Osteocyte (in vitro differentiated cells): Measurements from ENCODE around the gene ATP8A2. TPM values are rescaled to one million over a fixed set of nuclear protein-coding genes. Genes with fewer than 3 reads are reported as not detected.

Experiments
- DNase-seq: peaks from one replicate; pipeline ENCODE4 v3.0.0; 2021; ENCODE audit warnings: mixed read lengths; ENCODE audit not compliant: unreplicated experiment; ENCODE audit errors: extremely low spot score
- H3K27ac Mint-ChIP-seq: one replicate; pipeline ENCODE4 v1.8.0; 2021; ENCODE audit warnings: mild to moderate bottlenecking, mixed read lengths; ENCODE audit not compliant: unreplicated experiment
- H3K27me3 Mint-ChIP-seq: one replicate; pipeline ENCODE4 v1.8.0; 2021; ENCODE audit warnings: mixed read lengths; ENCODE audit not compliant: unreplicated experiment
- H3K36me3 Mint-ChIP-seq: one replicate; pipeline ENCODE4 v1.8.0; 2021; ENCODE audit warnings: mixed read lengths; ENCODE audit not compliant: unreplicated experiment
- H3K4me1 Mint-ChIP-seq: one replicate; pipeline ENCODE4 v1.8.0; 2021; ENCODE audit warnings: mixed read lengths; ENCODE audit not compliant: unreplicated experiment
- H3K4me3 Mint-ChIP-seq: one replicate; pipeline ENCODE4 v1.8.0; 2021; ENCODE audit warnings: mild to moderate bottlenecking, moderate library complexity, mixed read lengths; ENCODE audit not compliant: unreplicated experiment
- H3K9me3 Mint-ChIP-seq: one replicate; pipeline ENCODE4 v1.8.0; 2021; ENCODE audit warnings: mixed read lengths; ENCODE audit not compliant: unreplicated experiment
- CTCF ChIP-seq: fragments of 200-600 bp; sonication (generic); IDR thresholded peaks from 2 replicates; pipeline ENCODE4 v1.5.0; 2021; ENCODE audit warnings: antibody characterized with exemption, mild to moderate bottlenecking, moderate library complexity
- total RNA-seq: library from RNA; stranded (reverse); gene quantifications from 2 replicates; pipeline ENCODE4 v1.2.1, GENCODE V29; 2021

ATP8A2 gene
- total RNA-seq, 1 donor from 2014 or later: 1.1 TPM

- Mint-ChIP-seq H3K4me3 (no peak overlapping the region), H3K36me3 (no peaks in the 10 kb centered on the region), H3K27ac (peak overlapping the region; percentile 85), H3K4me1 (peaks cover 25% of the 10 kb centered on the region), H3K27me3 (no peaks in the 10 kb centered on the region), H3K9me3 (no peaks in the 10 kb centered on the region)
- TF ChIP-seq CTCF: no peak
- DNase-seq: no peak
Observed at GRCh38 chr13:25753976-25754375, 382.2 kb downstream of the ATP8A2 start.

GRCh38 chr13:25756251-25756650 lies 384.5 kb downstream of the ATP8A2 start:
- DNase-seq: no peak
- Mint-ChIP-seq H3K4me3 (no peak overlapping the region), H3K4me1 (peaks cover 21% of the 10 kb centered on the region), H3K9me3 (no peaks in the 10 kb centered on the region), H3K27ac (no peak overlapping the region), H3K36me3 (no peaks in the 10 kb centered on the region), H3K27me3 (no peaks in the 10 kb centered on the region)
- TF ChIP-seq CTCF: no peak

GRCh38 chr13:25756912-25757311 lies 385.1 kb downstream of the ATP8A2 start:
- H3K4me3 Mint-ChIP-seq: no peak overlapping the region
- no peaks in the 10 kb centered on the region for H3K9me3 Mint-ChIP-seq

GRCh38 chr13:25761041-25761440 lies 389.3 kb downstream of the ATP8A2 start:
- H3K36me3 Mint-ChIP-seq: no peaks in the 10 kb centered on the region
- H3K9me3 Mint-ChIP-seq: no peaks in the 10 kb centered on the region
- DNase-seq: no peak
- no peaks in the 10 kb centered on the region for H3K27me3 Mint-ChIP-seq
- H3K4me1 Mint-ChIP-seq: peaks cover 11% of the 10 kb centered on the region
- no peak for TF ChIP-seq CTCF
- no peak overlapping the region for H3K27ac Mint-ChIP-seq
- H3K4me3 Mint-ChIP-seq: no peak overlapping the region

More at GRCh38 chr13:25756912-25757311, 385.1 kb downstream of the ATP8A2 start:
- Mint-ChIP-seq H3K27ac (no peak overlapping the region), H3K36me3 (no peaks in the 10 kb centered on the region), H3K4me1 (peaks cover 21% of the 10 kb centered on the region), H3K27me3 (no peaks in the 10 kb centered on the region)
- no peak for DNase-seq
- peak; percentile 5 for TF ChIP-seq CTCF

- Mint-ChIP-seq H3K9me3 (no peaks in the 10 kb centered on the region), H3K27me3 (no peaks in the 10 kb centered on the region), H3K4me1 (peaks cover 11% of the 10 kb centered on the region), H3K27ac (no peak overlapping the region), H3K4me3 (no peak overlapping the region), H3K36me3 (no peaks in the 10 kb centered on the region)
- no peak for DNase-seq
- no peak for TF ChIP-seq CTCF
Observed at GRCh38 chr13:25762281-25762680, 390.5 kb downstream of the ATP8A2 start.
